Sciatic nerve (tissue), 2 donors: Measurements from ENCODE around the gene MBD2. TPM values are rescaled to one million over a fixed set of nuclear protein-coding genes. Genes with fewer than 3 reads are reported as not detected.
"Not testable (repeated sequence)": the region's sequence is repeated elsewhere in the genome, so short reads cannot be mapped to it uniquely, and the experiment has no call there.

Experiments used
- ATAC-seq: fragments of 200-7000 bp; cut with Tn5 transposase; one replicate; pipeline ENCODE4 v1.9.1; 2020; ENCODE audit warnings: mild to moderate bottlenecking, moderate library complexity
- DNase-seq: peaks from one replicate; pipeline ENCODE4 v3.0.0-alpha.2; 2020; ENCODE audit warnings: low spot score
- intact Hi-C: fragments of 100-400 bp; cut with DNase I; formaldehyde crosslinking; loops from one replicate; pipeline ENCODE4 v1.14.2; 2022
- total RNA-seq: library from RNA; stranded (reverse); fragmentation: NEBNext Ultra II Directional; extraction: Animal tissue kit (Norgen Biotek cat#: 25700); gene quantifications from one replicate; pipeline ENCODE4 v1.2.1, GENCODE V29; 2021
- donor health status: DM: no; HTN: no; CAD: no.
- donor health status: DM: no; HTN: no; CAD: no.

Gene MBD2
- total RNA-seq, 1 donor from 2014 or later, result 86.8 TPM

- no peak for DNase-seq
- intact Hi-C loops, result no loop called here
- no peak for ATAC-seq
Measured at GRCh38 chr18:54239091-54239490, 14.6 kb upstream of the MBD2 start.

GRCh38 chr18:54238173-54238936, 13.9 kb upstream of the MBD2 start:
- intact Hi-C loops, result no loop called here
- no peak for ATAC-seq
- DNase-seq, result no peak

GRCh38 chr18:54235871-54236270, 11.4 kb upstream of the MBD2 start:
- intact Hi-C loops, result no loop called here
- no peak for ATAC-seq
- DNase-seq, result no peak

- intact Hi-C loops, result no loop called here
- DNase-seq, result no peak
- no peak for ATAC-seq
Measured at GRCh38 chr18:54233747-54234146, 9.3 kb upstream of the MBD2 start.

GRCh38 chr18:54233228-54233625, 8.8 kb upstream of the MBD2 start:
- ATAC-seq (no peak), DNase-seq (no peak)
- intact Hi-C loops, result no loop called here

- intact Hi-C loops, result no loop called here
- DNase-seq (no peak), ATAC-seq (no peak)
Measured at GRCh38 chr18:54232485-54233227, 8.2 kb upstream of the MBD2 start.

- intact Hi-C loops, result no loop called here
Measured at GRCh38 chr18:54229421-54230059, 5.1 kb upstream of the MBD2 start.

GRCh38 chr18:54228364-54228763, 3.9 kb upstream of the MBD2 start:
- intact Hi-C loops, result no loop called here
- no peak for DNase-seq
- ATAC-seq, result no peak

More at GRCh38 chr18:54229421-54230059, 5.1 kb upstream of the MBD2 start:
- DNase-seq (no peak), ATAC-seq (no peak)

GRCh38 chr18:54223568-54224241, 764 bp downstream of the MBD2 start:
- DNase-seq (peak; percentile 71), ATAC-seq (peak; percentile 16)
- intact Hi-C loops, result no loop called here

- DNase-seq (no peak), ATAC-seq (no peak)
- intact Hi-C loops, result no loop called here
Measured at GRCh38 chr18:54222922-54223567, 1.4 kb downstream of the MBD2 start.

GRCh38 chr18:54220406-54220805, 4.1 kb downstream of the MBD2 start:
- DNase-seq (no peak), ATAC-seq (no peak)
- intact Hi-C loops, result no loop called here

- intact Hi-C loops, DNase-seq, ATAC-seq: not testable (repeated sequence)
Measured at GRCh38 chr18:54218803-54219202, 5.7 kb downstream of the MBD2 start.

GRCh38 chr18:54218299-54218698, 6.2 kb downstream of the MBD2 start:
- DNase-seq, result no peak
- intact Hi-C loops, result no loop called here
- ATAC-seq, result no peak

GRCh38 chr18:54217624-54218023, 6.8 kb downstream of the MBD2 start:
- DNase-seq (no peak), ATAC-seq (no peak)
- intact Hi-C loops, result no loop called here

- DNase-seq, result no peak
- ATAC-seq, result no peak
- intact Hi-C loops, result no loop called here
Measured at GRCh38 chr18:54215069-54215468, 9.4 kb downstream of the MBD2 start.

GRCh38 chr18:54210463-54210862, 14.0 kb downstream of the MBD2 start:
- DNase-seq, result no peak
- intact Hi-C loops, result no loop called here
- ATAC-seq, result no peak

GRCh38 chr18:54209471-54210180, 14.8 kb downstream of the MBD2 start:
- DNase-seq (no peak), ATAC-seq (no peak)
- intact Hi-C loops, result no loop called here

GRCh38 chr18:54206447-54206846, 18.0 kb downstream of the MBD2 start:
- ATAC-seq (no peak), DNase-seq (no peak)
- intact Hi-C loops, result no loop called here
